ENCODE measurements around the gene MRE11. TPM values are rescaled to one million over a fixed set of nuclear protein-coding genes. Genes with fewer than 3 reads are reported as not detected.

The MRE11 gene
- total and polyA plus RNA-seq, 2 donors from 2014 or later: 3.5 to 16.6 TPM

GRCh38 chr11:94452988-94453387 is 40.7 kb downstream of the MRE11 start:
- intact Hi-C loops (cut with DNase I): no loop called here
- no peak for FAIRE-seq
- no peaks in the 10 kb centered on the region for H3K9me3 ChIP-seq (ENCODE audit: control insufficient read depth in 2 of 3, insufficient read depth in 1 of 3, low read length in 3 of 3)
- no peak overlapping the region for H3K27ac ChIP-seq (ENCODE audit: low read depth in 2 of 2, low read length in 2 of 2)
- H3K4me3 ChIP-seq (ENCODE audit: low read length in 3 of 3): no peak overlapping the region
- H3K9ac ChIP-seq (ENCODE audit: low read length in 3 of 3): no peak overlapping the region
- no peaks in the 10 kb centered on the region for H3K27me3 ChIP-seq (ENCODE audit: control insufficient read depth, insufficient read depth, low read length)
- no peaks in the 10 kb centered on the region for H3K4me1 ChIP-seq (ENCODE audit: control insufficient read depth in 2 of 3, insufficient read depth in 2 of 3, low read depth in 1 of 3, low read length in 3 of 3)
- TF ChIP-seq, protein P1, sequence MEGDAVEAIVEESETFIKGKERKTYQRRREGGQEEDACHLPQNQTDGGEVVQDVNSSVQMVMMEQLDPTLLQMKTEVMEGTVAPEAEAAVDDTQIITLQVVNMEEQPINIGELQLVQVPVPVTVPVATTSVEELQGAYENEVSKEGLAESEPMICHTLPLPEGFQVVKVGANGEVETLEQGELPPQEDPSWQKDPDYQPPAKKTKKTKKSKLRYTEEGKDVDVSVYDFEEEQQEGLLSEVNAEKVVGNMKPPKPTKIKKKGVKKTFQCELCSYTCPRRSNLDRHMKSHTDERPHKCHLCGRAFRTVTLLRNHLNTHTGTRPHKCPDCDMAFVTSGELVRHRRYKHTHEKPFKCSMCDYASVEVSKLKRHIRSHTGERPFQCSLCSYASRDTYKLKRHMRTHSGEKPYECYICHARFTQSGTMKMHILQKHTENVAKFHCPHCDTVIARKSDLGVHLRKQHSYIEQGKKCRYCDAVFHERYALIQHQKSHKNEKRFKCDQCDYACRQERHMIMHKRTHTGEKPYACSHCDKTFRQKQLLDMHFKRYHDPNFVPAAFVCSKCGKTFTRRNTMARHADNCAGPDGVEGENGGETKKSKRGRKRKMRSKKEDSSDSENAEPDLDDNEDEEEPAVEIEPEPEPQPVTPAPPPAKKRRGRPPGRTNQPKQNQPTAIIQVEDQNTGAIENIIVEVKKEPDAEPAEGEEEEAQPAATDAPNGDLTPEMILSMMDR (IDR thresholded peaks at IDR 0.05; ENCODE audit: borderline replicate concordance, extremely low read depth, insufficient read depth): no peak
- H3K36me3 ChIP-seq (ENCODE audit: control insufficient read depth in 2 of 3, insufficient read depth in 3 of 3, low read length in 3 of 3): peaks cover 0 to 2% (median 0%) of the 10 kb centered on the region in 3 donors
- DNase-seq: no peak

DNA sequence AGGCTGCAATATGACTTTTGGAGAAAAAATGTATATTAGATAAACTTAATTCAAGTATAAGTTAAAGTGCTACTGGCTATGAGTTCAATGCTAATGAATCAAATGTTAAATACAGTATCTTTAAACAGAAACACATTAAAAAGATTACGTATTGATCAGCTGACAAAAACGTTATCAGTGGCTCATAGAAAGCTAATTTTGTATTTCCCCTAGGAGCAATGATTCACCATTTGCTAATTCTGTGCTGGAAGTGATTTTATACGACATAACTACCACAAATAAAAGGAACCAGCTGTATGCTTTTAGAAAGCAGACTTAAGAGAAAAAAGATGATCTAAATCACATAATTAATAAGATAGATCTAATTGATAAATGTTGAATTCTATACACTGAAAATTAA is 43.6 kb downstream of the MRE11 start:
- no peak overlapping the region for H3K4me3 ChIP-seq (ENCODE audit: low read length in 3 of 3)
- intact Hi-C loops (cut with DNase I): no loop called here
- no peak overlapping the region for H3K9ac ChIP-seq (ENCODE audit: low read length in 3 of 3)
- TF ChIP-seq, protein P1 (IDR thresholded peaks at IDR 0.05; ENCODE audit: borderline replicate concordance, extremely low read depth, insufficient read depth): no peak
- H3K4me1 ChIP-seq (ENCODE audit: control insufficient read depth in 2 of 3, insufficient read depth in 2 of 3, low read depth in 1 of 3, low read length in 3 of 3): no peaks in the 10 kb centered on the region
- FAIRE-seq (no peak), DNase-seq (no peak)
- peaks cover 1 to 5% (median 3%) of the 10 kb centered on the region in 3 donors for H3K36me3 ChIP-seq (ENCODE audit: control insufficient read depth in 2 of 3, insufficient read depth in 3 of 3, low read length in 3 of 3)
- no peaks in the 10 kb centered on the region for H3K27me3 ChIP-seq (ENCODE audit: control insufficient read depth, insufficient read depth, low read length)
- no peak overlapping the region for H3K27ac ChIP-seq (ENCODE audit: low read depth in 2 of 2, low read length in 2 of 2)
- H3K9me3 ChIP-seq (ENCODE audit: control insufficient read depth in 2 of 3, insufficient read depth in 1 of 3, low read length in 3 of 3): no peaks in the 10 kb centered on the region

DNA sequence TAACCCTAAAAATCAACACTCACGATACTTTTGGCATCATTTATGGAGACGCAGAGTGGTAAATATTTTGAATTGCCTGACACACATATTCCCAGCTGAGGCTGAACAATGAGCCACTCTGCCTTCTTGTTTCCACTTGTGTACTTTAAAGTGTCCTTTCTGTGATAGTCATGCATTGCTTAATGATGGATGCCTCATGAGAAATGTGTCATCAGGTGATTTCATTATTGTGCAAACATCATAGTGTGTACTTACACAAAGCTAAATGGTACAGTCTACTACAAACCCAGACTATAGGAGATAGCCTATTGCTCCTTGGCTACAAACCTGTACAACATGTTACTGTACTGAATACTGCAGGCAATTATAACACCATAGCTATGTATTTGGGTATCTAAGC is 44.2 kb downstream of the MRE11 start:
- TF ChIP-seq, protein P1 (IDR thresholded peaks at IDR 0.05; ENCODE audit: borderline replicate concordance, extremely low read depth, insufficient read depth): no peak
- DNase-seq: no peak
- H3K27me3 ChIP-seq (ENCODE audit: control insufficient read depth, insufficient read depth, low read length): no peaks in the 10 kb centered on the region
- no peak overlapping the region for H3K4me3 ChIP-seq (ENCODE audit: low read length in 3 of 3)
- no peak for FAIRE-seq
- no peaks in the 10 kb centered on the region for H3K4me1 ChIP-seq (ENCODE audit: control insufficient read depth in 2 of 3, insufficient read depth in 2 of 3, low read depth in 1 of 3, low read length in 3 of 3)
- no peak overlapping the region for H3K9ac ChIP-seq (ENCODE audit: low read length in 3 of 3)
- intact Hi-C loops (cut with DNase I): no loop called here
- peaks cover 3 to 6% (median 3%) of the 10 kb centered on the region in 3 donors for H3K36me3 ChIP-seq (ENCODE audit: control insufficient read depth in 2 of 3, insufficient read depth in 3 of 3, low read length in 3 of 3)
- no peak overlapping the region for H3K27ac ChIP-seq (ENCODE audit: low read depth in 2 of 2, low read length in 2 of 2)
- H3K9me3 ChIP-seq (ENCODE audit: control insufficient read depth in 2 of 3, insufficient read depth in 1 of 3, low read length in 3 of 3): no peaks in the 10 kb centered on the region

GRCh38 chr11:94449029-94449428 is 44.6 kb downstream of the MRE11 start:
- Histone ChIP-seq H3K27ac (ENCODE audit: low read depth in 2 of 2, low read length in 2 of 2) (no peak overlapping the region), H3K9me3 (ENCODE audit: control insufficient read depth in 2 of 3, insufficient read depth in 1 of 3, low read length in 3 of 3) (no peaks in the 10 kb centered on the region), H3K4me3 (ENCODE audit: low read length in 3 of 3) (no peak overlapping the region), H3K4me1 (ENCODE audit: control insufficient read depth in 2 of 3, insufficient read depth in 2 of 3, low read depth in 1 of 3, low read length in 3 of 3) (no peaks in the 10 kb centered on the region), H3K9ac (ENCODE audit: low read length in 3 of 3) (no peak overlapping the region), H3K27me3 (ENCODE audit: control insufficient read depth, insufficient read depth, low read length) (no peaks in the 10 kb centered on the region), H3K36me3 (ENCODE audit: control insufficient read depth in 2 of 3, insufficient read depth in 3 of 3, low read length in 3 of 3) (peaks cover 3 to 9% (median 3%) of the 10 kb centered on the region in 3 donors)
- intact Hi-C loops (cut with DNase I): no loop called here
- DNase-seq (no peak), FAIRE-seq (no peak)
- TF ChIP-seq, protein P1 (IDR thresholded peaks at IDR 0.05; ENCODE audit: borderline replicate concordance, extremely low read depth, insufficient read depth): no peak
